Measurements from ENCODE around the gene LAMA2.

The LAMA2 gene

DNA sequence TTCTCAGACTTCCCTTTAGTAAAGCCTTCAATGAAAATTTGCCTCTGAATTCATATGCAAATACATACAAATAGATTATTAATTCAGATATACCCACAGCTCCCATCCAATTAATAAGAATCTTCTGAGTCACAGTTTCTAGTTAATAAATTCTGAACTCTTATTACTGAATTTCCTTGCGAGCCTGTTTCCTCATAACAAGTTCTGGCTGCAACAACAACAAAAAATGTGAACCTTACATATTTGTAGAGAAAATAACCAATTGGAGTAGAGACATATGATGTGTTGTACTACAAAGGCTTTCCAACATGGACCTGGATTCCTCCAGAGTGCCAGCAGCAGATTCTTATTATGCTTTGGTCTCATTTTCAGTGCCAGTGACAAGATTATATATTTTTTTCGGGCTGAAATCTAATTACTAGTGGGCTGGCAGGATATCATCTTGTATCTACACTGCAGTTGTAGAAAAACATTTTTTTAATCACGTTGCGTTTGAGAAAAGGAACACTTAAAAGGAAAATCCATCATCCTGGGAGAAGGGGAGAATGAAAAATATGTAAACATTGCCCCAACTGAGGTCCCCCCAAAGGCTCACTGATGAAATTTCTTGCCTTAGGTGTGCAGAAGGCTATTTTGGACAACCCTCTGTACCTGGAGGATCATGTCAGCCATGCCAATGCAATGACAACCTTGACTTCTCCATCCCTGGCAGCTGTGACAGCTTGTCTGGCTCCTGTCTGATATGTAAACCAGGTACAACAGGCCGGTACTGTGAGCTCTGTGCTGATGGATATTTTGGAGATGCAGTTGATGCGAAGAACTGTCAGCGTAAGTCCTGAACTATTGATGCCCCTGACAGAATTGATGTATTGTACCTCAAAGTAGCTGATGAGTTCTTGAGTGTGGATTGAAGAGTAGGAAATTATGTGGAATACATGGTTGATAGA lies 404.6 kb downstream of the LAMA2 start:
- in situ Hi-C loops (cut with MboI; ENCODE audit: low sequenced_read_pairs) = no loop called here

DNA sequence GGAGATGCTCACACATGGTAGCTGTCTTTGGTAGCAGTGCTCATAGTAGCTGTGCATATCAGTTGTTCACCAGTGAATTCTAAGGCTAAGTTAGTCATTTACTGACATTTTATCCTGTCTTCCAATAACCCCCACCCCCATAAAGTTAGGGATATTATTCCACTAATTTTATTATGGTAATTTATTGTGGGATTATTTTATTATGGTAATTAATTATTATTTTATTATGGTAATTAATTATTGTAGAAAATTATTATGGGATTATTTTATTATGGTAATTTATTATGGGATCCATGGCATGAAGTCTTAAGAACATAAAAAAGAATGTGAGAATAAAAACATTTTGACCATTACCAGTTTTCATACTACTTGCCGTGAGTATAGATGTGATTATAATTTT lies 406.5 kb downstream of the LAMA2 start:
- in situ Hi-C loops (cut with MboI; ENCODE audit: low sequenced_read_pairs) = no loop called here

DNA sequence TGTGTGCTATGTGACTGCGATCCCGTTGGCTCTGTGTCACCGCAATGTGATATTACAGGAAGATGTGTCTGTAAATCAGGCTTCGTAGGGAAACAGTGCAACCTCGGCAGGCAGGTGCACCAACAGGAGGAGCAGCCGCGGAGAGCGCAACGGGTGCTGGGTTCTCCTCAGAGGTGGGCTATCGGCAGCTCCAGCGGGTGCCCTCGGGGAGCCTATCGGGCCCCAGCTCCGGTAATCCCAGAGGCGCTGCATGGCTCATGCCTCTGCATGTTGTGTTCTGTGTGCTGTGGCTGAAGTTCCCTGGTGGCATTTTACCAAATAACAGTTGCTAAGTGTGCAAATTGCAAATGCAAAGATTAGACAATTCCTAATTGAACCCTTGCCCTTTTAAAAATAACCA lies 409.9 kb downstream of the LAMA2 start:
- in situ Hi-C loops (cut with MboI; ENCODE audit: low sequenced_read_pairs) = no loop called here

DNA sequence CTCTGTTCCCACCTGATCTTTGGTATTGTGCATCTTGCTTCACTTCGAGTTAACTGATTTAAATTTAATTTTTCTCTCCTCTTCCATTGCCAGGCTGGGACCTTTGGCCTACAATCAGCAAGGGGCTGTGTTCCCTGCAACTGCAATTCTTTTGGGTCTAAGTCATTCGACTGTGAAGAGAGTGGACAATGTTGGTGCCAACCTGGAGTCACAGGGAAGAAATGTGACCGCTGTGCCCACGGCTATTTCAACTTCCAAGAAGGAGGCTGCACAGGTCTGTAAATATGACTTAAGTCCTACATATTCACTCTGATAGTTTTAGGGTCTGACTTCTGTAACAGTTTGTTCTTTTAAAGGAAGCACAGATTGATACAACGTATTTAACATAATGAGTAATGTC lies 414.7 kb downstream of the LAMA2 start:
- in situ Hi-C loops (cut with MboI; ENCODE audit: low sequenced_read_pairs) = no loop called here

DNA sequence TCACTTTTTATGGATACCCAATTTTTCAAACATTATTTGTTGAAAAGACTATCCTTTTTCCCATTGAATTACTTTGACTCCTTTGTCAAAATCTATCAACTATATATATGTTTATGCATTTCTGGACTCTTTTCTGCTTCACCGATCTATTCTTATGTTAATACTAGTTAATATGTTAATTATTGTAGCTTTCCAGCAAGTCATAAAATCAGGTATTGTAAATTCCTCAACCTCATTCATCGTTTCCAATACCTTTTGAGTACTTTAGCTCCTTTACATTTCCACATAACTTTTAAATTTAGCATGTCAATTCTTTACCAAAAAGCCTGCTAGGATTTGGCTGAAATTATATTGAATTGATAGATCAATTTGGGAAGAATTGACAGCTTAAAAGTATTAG lies 419.7 kb downstream of the LAMA2 start:
- in situ Hi-C loops (cut with MboI; ENCODE audit: low sequenced_read_pairs) = no loop called here

DNA sequence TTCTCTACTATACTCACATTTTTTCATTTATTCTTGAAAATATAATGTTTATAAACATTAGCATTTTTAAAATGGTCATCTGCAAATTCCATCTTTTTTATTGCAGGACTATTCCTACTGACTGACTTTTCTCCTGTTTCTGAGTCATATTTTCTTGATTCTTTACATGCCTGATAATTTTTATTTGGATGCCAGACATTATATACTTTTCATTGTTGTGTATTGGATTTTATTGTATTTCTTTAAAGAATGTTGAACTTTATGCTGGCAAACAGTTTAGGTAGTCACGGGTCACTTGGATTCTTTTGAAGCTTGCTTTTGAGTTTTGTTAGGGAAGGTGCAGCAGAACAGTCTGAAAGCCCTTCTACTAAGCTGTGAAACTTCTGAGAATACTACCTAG lies 423.9 kb downstream of the LAMA2 start:
- in situ Hi-C loops (cut with MboI; ENCODE audit: low sequenced_read_pairs) = no loop called here

DNA sequence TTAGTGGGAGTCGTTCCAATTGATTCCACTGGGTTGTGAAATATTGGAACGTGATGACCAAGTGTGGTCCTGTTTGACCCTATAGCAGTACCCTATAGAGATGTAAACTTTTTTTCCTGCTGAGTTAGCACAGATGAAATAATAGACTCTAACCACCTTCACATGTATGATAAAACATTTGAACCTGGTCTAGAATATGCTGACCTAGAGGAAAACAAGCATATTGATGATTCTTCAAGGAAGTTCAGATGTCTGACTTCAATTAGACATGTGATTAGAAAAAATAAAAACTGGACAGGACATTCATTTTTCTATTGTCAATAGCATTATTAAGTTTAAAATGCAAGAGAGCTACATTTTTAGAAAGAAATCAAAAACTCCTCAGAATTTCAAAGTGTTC lies 424.9 kb downstream of the LAMA2 start:
- in situ Hi-C loops (cut with MboI; ENCODE audit: low sequenced_read_pairs) = no loop called here

DNA sequence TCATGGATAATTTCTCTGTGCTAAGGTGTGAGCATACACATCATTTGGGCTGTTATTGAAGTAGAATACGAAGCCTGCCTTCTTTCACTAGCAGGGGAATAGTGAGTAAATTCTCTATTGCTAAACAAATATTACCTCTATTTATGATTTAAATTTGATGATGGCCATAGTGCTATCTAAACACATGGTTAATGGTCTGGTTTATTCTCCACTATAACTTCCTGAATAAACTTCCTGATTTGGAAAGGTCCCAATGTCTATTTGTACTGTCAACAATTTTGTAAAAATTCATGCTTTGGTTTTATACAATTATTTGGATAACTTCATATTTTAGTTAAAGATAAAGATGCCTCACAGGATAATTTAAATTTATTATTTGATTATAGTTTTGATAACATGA lies 426.2 kb downstream of the LAMA2 start:
- in situ Hi-C loops (cut with MboI; ENCODE audit: low sequenced_read_pairs) = no loop called here

DNA sequence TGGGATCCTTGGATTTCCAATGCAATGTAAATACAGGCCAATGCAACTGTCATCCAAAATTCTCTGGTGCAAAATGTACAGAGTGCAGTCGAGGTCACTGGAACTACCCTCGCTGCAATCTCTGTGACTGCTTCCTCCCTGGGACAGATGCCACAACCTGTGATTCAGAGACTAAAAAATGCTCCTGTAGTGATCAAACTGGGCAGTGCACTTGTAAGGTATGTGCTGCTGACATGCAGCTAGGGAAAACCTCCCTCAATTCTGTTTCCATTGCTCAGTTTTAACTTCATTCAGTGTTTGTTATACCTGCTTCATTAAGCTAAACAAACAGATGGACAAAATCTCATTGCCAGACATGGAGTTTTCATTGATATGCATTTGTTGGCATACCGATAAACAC lies 429.9 kb downstream of the LAMA2 start:
- in situ Hi-C loops (cut with MboI; ENCODE audit: low sequenced_read_pairs) = no loop called here

DNA sequence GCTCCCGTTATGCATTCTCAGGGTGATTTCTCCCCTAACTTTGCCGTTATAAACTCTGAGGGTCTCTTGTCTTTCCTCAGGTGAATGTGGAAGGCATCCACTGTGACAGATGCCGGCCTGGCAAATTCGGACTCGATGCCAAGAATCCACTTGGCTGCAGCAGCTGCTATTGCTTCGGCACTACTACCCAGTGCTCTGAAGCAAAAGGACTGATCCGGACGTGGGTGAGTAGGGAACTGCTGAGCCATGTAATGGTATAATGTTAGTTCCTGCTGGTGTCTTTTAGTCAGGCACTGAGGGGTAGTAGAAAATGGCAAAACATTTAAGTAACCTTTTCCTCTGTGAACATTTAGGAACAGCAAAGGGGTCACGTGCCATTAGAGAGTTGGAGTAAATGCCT lies 431.6 kb downstream of the LAMA2 start:
- in situ Hi-C loops (cut with MboI; ENCODE audit: low sequenced_read_pairs) = no loop called here

DNA sequence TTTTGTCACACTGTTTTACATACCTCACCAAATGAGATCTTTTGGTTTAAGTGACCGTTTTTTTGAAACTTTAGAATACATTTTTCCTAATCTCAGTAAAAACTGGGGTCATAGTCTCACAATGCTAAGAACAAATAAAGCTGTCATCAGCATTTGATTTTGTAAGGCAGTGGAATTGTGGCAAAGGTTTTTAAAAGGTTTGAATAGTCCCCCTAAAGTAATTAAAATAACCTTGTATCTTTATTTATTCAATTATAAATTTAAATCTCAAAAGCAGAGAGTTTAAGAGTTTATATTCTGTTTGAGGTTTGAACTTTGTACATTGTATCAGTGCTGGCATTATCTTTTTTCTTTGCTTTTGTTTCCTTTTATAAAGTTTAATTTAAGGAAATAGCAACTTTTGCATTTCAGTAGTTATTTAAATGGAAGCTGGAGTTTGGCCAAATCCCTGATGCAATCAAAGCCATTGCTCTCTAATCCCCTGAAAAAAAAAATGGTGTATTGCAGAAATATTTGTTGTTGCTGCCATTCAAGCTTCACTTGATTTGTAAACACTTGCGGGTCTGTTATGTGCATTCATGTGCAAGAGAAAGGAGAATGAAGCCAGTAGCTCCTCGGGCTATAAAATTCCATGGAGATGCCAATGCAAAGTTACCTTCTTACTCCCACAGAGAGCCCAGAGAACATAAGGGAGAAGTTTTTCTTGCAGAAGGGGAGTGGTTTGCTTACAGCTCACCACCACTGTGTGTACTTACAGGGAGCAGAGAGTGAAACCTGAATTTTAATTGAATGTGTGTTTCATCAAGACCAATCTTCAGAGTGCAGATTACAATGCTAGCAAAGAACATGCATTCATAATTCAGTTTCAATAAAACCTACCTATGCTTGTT lies 435.2 kb downstream of the LAMA2 start:
- in situ Hi-C loops (cut with MboI; ENCODE audit: low sequenced_read_pairs) = no loop called here

DNA sequence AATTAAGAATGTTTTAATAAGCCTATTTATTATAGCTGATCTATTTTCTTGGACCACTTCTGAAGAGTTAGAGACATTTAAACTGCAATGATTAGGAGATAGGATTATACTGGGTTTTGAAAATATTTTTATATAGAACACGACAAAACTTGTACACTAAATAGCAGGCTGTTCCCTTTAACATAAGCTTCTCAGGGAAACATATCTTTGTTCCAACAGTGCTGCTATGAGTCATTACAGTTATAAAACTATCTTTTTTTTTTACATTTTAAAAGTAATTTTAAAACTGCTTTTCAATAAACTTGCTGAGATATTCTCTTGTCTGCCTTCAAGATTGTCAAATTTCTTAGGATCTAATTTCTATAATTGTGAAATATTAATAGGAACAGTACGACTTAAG lies 438.0 kb downstream of the LAMA2 start:
- in situ Hi-C loops (cut with MboI; ENCODE audit: low sequenced_read_pairs) = no loop called here

DNA sequence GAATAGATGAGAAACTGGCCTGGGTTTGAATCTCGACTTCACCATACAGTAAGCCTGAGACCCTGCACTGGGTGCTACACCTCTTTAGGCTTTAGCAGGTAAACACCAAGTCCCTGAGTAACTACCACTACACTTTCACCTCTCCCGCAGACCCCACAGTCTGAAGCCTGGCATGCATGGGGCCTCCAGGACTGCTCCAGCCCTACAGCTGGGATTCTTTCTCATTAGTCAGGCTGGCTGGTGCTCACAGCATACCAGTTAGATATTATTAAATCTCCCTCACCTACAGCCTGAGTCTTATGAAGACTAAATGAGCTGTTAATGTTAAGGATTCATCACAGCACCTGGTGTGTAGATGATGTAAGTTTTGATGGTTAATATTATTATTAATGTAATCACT lies 438.4 kb downstream of the LAMA2 start:
- in situ Hi-C loops (cut with MboI; ENCODE audit: low sequenced_read_pairs) = no loop called here

DNA sequence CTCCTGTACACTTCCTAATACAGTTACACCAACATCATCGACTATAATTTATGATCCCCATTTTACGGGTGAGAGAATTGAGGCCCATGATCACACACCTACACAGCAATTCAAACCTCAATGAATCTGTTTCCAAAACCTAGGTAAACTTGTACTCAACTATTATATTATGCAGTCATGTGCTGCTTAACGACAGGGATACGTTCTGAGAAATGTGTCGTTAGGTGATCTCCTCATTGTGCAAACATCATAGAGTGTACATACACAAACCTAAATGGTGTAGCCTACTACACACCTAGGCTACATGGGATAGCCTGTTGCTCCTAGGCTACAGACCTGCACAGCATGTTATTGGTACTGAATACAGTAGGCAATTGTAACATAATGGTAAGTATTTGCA lies 441.4 kb downstream of the LAMA2 start:
- in situ Hi-C loops (cut with MboI; ENCODE audit: low sequenced_read_pairs) = no loop called here

DNA sequence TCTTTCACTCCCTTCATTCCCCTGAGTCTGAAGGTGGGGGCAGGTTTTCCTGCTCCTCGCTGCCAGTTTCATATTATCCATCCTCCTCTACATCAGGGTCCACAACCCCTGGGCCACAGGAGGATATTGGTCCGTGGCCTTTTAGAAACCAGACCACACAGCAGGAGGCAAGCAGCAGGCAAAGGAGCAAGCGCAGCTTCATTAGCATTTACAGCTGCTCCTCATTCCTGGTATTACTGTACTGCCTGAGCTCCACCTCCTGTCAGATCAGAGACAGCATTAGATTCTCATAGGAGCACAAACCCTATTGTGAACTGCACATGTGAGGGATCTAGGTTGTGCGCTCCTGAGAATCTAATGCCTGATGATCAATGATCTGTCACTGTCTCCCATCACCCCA lies 446.7 kb downstream of the LAMA2 start:
- in situ Hi-C loops (cut with MboI; ENCODE audit: low sequenced_read_pairs) = no loop called here

DNA sequence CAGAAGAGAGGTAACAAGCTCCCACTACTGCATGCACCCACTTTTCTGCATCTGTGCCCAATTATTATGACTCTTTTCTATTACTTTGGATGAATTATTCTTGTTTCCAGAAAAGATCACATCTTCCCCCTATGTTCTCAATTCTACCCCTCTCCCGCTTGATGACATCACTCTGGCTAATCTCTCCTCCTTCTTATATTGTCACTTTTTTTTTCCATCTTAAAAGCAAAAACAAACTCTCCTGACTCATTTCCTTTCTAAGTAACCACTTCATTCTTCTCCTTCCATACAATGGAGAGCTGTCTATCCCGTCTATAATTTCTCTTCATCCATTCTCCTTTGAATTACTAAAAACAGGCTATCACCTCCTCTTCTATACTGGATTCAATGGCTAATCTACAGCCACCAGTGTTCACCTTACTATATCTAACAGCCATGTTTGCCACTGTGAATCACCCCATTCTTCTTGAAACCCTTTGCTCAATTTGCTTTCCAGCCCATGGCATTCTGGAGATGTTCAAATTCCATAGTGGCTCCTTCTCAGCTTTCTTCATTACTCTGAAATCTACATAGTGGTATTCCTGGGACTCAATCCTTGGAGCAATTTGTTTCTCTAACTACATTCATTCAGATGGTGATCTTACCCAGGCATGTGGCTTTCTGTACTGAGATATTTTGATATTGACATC lies 448.7 kb downstream of the LAMA2 start:
- in situ Hi-C loops (cut with MboI; ENCODE audit: low sequenced_read_pairs) = no loop called here

DNA sequence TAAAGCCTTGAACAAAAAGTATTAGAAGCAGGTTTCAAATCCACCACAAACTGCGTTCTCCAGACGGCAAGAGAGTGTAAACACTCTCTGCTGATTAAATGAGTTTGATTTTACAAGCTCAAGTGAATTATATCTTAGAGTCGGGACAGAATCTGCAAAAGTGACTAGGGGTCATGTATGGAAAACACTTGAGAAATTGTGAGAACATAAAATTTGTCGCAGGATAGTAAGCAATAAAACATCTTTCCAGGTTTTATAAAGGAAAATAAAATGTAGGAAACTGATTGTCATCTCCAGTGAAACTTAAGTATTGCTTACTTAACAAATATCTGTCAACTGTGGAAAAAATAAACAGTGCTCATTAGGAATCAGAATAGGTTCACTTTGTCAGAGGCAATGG lies 452.9 kb downstream of the LAMA2 start:
- in situ Hi-C loops (cut with MboI; ENCODE audit: low sequenced_read_pairs) = no loop called here

DNA sequence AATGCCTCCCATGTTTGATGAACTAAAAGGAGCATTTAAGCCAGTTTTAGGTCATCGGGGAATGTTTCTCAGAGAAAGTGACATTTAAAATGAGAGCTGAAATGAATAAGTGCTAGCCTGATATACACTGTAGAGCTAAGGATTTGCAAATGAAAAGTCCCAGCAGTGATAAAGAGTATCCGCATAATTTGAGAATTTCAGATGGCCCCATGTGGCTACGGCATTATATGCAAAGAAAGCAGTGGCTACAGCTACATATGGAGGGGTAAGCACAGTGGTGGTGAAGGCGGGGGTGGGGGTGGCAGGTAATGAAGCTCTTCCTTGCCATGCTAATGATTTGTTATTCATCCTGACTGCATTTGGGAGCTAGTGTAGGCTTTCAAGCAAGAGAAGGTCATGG lies 455.7 kb downstream of the LAMA2 start:
- in situ Hi-C loops (cut with MboI; ENCODE audit: low sequenced_read_pairs) = no loop called here

DNA sequence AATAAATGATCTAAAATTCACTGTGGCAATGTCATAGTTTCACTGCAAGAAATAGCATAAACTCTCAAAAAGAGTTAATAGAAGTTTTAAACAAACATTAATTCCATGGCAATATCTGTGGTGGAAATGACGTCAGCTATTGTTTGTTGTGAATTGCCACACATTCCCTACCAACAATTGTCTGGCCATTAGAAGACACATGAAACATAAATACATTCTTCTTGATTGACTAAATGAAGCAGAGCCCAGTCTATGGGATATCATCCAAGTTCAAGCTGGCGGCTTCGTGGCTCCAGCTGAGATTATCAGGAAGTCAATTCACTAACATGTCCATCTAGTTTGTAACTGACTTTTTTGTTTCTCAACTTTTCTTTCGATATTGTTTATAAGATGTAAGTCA lies 458.0 kb downstream of the LAMA2 start:
- in situ Hi-C loops (cut with MboI; ENCODE audit: low sequenced_read_pairs) = no loop called here

DNA sequence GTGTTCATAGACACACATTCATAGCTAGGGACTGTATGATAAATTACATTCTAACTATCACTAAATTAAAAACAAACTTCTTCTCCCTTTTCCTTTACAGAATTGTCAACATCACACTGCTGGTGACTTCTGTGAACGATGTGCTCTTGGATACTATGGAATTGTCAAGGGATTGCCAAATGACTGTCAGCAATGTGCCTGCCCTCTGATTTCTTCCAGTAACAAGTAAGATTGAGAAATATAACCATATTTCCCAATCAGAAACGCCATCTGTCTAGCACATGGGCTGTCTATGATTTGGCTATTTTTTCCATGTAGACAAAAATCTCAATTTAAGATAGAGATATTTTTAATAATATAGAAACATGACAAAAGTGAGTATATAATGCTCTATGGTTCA lies 459.3 kb downstream of the LAMA2 start:
- in situ Hi-C loops (cut with MboI; ENCODE audit: low sequenced_read_pairs) = no loop called here

DNA sequence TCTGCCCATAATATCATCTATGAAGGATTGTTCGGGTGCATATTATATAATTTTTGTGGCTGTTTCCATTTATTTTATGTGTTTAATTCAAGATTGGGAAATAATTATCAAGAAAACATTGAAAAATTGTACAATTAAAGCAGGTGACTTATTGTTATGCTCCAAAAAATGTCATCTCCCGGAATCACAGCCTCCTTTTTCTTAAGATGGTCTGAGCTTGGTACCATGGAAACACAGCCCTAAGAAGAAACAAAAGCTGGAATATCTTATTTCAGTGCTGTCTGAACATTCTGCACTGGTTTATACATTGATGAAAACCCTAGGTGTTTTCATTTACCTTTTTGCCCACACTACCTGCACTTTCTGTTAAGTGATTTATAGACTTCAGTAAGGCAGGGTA lies 459.9 kb downstream of the LAMA2 start:
- in situ Hi-C loops (cut with MboI; ENCODE audit: low sequenced_read_pairs) = no loop called here

Measured in HL-60/S4 treated with phorbol 12-myristate 13-acetate at 8.2 ng/mL for 4 days and 3 days (cell line).